Islet precursor cell (in vitro differentiated cells): Measurements from ENCODE around the gene TMEM185A.
"Not testable (repeated sequence)": the region's sequence is repeated elsewhere in the genome, so short reads cannot be mapped to it uniquely, and the experiment has no call there.

Experiments used
- DNase-seq: peaks from one replicate; pipeline ENCODE4 v3.0.0-alpha.2; 2018

Gene TMEM185A

GRCh38 chrX:149619662-149620061, 11.9 kb downstream of the TMEM185A start:
- not testable (repeated sequence) for DNase-seq

DNA sequence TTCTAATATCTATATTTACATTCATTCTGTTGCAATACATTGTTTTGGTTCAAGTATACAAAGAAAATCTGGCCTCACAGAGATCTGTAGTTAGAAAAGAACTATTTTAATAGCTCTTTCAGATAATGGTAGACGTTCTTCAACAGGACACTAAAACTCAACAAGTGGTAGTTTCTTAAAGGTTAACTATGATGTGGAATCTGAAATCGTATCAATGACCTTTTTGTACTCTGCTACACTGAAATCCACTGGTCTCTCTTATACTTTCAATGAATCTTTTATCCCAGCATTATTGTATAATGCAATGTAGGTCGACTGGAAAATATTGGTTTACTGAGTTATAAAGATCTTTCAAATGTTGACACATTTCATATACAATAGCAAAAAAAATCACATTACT, 12.7 kb downstream of the TMEM185A start:
- no peak for DNase-seq

DNA sequence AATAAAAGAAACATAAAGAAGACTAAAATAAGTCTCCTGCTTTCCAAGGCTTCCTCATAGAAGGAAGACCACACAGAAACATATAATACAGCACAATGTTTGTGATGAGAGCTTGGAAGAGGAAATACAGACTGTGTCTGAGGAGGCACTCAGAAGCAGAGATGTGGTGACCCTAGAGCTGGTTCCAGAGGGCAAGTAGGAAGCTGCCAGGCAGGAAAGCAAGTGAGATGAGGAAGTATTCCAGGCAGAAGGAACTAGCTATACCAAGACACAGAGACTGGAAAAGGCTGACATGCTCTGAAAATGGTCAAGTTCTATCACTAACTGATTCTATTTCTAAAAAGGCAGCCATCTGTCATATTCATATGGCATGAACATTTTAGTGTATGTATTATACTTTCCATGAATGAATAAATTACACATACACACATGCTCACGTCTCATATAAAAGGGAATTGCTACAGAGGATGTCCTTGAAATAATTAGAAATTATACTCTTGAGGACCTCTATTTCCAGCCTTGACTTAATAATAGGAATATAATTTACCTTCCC, 19.9 kb downstream of the TMEM185A start:
- no peak for DNase-seq

GRCh38 chrX:149610511-149610910, 21.1 kb downstream of the TMEM185A start:
- no peak for DNase-seq

DNA sequence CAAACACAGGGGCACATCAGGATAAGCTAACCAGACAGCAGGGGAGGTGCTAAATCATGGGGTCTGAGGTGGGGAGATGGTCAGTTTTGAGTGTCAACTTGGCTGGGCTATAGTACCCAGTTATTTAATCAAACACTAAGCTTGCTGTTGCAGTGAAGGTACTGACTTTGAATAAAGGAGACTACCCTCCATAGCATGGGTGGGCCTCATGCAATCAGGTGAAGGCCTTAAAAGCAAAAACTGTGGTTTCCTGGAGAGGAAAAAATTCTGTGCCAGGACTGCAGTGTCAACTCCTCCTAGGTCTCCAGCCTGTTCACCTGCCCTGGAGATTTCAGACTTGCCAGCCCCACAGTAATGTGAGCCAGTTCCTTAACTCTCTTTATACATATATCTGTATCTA, 23.9 kb downstream of the TMEM185A start:
- no peak for DNase-seq

DNA sequence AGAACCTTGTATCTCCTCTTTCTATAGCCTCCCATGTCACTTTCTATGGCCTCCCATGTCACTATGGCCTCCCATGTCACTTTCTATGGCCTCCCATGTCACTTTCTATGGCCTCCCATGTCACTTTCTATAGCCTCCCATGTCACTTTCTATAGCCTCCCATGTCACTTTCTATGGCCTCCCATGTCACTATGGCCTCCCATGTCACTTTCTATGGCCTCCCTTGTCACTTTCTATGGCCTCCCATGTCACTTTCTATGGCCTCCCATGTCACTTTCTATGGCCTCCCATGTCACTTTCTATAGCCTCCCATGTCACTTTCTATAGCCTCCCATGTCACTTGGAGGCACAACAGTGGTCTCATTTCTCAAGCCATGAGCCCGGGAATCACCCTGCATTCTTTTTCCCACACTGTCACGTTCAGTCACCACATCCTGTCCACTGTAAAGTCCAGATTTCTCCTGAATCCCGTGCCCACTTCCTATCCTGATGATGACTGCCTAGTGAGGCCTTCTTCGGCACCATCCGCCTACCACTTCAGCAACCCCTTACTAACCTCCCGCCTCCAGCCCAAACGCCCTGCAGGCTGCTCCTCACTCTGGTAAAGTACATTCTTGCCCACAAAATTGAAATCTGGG, 26.2 kb downstream of the TMEM185A start:
- not testable (repeated sequence) for DNase-seq

DNA sequence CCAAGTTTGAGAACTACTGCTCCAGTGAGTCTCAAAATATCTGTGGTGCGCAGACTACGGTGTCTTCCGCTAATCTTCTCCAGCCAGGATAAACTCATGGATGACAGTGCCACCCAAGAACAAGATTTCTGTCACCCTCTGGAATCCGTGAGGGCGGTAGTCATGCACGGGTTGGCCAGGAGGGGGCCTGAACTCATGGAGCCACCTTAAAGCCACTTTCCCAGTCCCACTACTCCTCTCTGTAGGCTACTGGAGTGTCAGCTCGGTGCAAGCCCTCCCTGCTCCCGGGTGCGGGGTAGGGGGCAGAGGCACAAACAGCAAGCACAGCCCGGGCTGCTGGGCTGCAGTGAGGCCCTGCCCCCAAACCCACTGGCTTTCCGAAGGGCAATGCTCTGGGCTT, 33.0 kb downstream of the TMEM185A start:
- not testable (repeated sequence) for DNase-seq

DNA sequence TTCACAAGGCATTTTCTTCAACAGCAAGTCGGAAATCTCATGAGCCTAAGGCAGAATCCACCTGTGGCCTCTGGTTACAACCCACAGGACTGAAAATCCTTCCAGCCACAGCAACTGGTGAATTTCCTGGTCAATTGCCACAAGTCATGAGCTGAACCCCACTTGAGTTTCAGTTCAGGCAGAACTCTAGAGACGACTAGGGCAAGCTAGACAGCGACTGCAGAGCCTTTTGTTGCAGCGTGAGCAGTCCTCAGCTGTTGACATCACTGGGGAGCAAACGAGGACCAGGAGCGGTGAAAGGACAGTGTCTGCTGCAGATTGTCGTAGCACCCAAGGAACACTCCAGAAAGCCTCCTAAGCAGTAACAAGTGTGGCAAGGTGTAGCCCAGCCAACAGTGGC, 35.6 kb downstream of the TMEM185A start:
- DNase-seq: not testable (repeated sequence)

GRCh38 chrX:149595214-149595613, 36.4 kb downstream of the TMEM185A start, which contains the start of gene HSFX2:
HSFX2 (minus strand) TSS chrX:149595314; CDS start chrX:149594700, 614 bp downstream.
- DNase-seq: not testable (repeated sequence)

DNA sequence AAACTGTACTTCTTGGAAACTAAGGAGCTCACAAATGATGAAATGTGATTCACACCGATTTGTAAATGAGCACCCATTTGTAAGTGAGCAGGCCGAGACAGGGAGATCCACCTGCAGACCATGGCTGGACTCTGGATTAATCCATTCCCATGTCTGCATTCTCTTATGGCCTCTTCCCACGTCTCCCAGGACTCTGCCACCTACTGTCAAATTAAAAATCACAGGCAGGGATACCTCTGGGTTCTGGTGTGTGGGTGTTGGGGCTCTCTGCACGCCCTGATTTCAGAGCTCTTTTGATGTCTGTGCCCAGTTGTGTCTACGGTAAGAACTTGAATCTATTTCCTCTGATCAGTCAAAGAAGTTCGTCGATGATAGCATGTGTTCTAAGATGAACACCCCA, 40.6 kb downstream of the TMEM185A start:
- not testable (repeated sequence) for DNase-seq

GRCh38 chrX:149587359-149587758, 44.2 kb downstream of the TMEM185A start, which contains the start of gene MAGEA9B:
MAGEA9B (minus strand) TSS chrX:149587459; CDS start chrX:149583179, 4,280 bp downstream.
- not testable (repeated sequence) for DNase-seq

DNA sequence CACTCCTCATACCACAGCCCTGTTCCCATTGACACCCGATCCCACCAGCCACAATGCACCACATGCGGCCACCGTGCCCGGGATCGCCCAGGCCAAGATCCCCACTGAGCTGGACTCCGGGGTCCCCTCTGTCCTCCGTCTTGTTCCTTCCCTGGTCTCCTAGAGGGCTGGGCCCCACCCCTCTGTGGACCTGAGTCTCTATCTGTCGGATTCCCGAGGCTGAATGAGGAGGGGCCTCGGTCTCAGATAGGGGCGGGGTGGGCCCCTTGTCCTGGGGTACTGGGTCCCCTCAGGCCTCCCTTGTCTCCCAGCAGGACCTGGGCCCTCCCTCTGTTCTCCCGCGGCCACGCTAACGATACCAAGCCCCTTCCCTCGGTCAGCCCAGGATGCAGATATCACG, 46.0 kb downstream of the TMEM185A start:
- DNase-seq: not testable (repeated sequence)

DNA sequence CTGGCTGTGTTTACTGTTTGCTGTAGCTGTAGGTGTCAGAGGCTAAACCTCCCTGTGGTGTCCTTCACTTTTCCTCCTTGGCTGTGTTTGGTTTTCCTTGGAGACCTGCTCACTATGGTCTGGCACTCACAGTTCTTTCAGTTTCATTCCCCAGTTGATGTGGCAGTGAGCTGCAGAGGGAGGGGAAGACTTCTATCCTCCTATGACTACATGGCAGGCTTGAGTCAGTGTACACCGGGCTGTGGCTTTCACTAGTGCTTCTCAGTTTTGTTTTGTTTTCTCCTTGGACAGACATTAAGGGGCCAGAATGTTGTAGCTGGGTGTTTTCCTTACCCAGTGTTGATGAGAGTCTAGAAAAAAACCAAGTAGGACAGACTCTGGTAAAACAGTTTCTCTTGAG, 58.1 kb downstream of the TMEM185A start:
- DNase-seq: not testable (repeated sequence)

DNA sequence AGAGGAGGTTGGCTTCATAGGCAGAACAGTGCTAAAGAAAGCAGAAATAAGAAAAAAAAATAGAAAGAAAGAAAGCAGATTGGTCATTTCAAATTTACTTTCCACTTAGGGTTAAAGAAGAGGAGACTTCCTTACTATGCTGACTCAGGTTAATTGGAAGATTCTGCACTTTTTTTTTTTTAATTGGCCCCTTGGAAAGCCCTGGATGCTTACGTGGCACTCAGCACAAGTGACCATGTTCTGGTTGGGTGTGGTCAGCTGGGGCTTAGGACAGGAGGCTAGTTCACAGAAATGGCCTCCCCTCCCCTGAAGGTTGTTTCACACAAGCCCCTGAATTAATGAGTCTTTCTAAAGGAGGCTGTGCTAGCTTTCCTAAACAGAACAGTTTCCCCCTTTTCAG, 58.8 kb downstream of the TMEM185A start:
- no peak for DNase-seq

- peak; percentile 40 for DNase-seq
Observed at GRCh38 chrX:149571770-149572169, 59.8 kb downstream of the TMEM185A start.

- peak; percentile 77 for DNase-seq
Observed at GRCh38 chrX:149570668-149571067, 60.9 kb downstream of the TMEM185A start.

- DNase-seq: peak; percentile 23
Observed at GRCh38 chrX:149569770-149570169, 61.8 kb downstream of the TMEM185A start.

DNA sequence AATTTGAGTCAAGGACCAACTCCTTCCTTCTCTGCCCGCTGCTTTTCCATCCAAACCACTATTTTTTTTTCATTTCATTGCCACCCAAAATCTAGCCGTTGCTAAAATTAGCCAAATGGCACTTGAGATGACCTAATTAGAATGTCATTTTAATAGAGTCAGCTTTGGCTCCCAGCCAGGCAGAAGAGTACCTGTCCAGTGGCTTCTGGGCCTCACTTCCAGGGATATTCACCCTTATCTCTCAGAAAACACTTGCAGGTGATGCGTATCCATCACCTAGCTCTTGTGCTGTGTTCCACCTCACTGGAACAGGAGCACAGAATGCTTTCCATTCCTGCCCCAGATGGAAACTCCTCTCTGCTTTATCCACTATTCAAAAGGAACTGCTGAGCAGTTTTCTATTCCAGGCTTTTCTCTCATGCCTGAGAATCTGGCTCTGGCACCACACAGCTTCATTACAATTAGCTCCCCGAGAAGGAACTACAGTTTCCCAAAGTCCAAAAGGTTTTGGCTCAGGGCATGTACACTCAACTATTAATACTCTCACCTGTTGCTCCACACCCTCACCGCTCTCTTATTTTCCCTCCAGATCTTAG, 62.8 kb downstream of the TMEM185A start:
- no peak for DNase-seq

- DNase-seq: peak; percentile 37
Observed at GRCh38 chrX:149567621-149568417, 63.8 kb downstream of the TMEM185A start.

DNA sequence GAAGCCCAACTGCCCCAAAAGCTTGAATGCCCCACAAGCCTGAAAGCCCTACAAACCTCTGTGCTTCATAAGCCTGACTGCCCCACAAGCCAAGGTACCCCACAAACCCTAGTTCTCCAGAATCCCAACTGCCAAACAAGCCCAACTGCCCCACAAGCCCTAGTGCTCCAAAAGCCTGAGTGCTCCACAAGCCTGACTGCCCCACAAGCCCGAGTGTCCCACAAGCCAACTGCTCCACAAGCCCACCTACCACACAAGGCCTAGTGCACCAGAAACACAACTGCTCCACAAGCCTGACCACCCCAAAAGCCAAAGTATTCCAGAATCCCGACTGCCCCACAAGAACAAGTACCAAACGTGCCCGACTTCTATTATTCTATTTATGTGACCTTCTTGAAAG, 68.2 kb downstream of the TMEM185A start:
- peak; percentile 27 for DNase-seq

DNA sequence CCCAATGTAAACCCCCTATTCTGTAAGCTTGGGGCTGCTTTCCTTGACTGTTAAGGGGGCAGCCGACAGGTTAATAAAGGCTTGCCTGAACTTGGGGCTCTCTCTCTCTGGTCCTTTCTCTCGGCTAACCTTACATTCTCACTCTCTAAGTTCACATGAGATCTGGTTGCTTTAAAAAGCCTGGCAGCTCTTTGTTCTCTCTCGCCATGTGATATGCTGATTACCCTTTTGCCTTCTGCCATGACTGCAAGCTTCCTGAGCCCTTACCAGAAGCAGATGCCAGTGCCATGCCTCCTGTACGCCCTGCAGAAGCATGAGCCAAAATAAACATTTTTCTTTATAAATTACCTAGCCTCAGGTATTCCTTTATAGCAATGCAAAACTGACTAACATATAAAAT, 76.3 kb downstream of the TMEM185A start:
- not testable (repeated sequence) for DNase-seq

DNA sequence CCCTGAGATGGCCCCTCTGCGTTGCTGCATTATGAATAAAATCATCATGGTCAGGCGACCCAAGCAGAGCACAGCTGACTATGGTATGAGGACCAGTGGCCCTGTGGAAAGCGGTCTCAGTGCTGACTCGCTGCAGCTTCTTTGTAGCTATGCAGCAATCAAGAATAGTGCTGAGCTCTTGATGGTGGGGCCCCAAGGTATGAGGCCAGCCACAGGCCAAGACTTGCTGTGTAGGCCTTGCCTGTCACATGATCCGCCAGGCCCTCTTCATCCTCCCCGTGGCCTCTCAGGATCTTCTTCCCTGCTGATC, 79.7 kb downstream of the TMEM185A start:
- DNase-seq: not testable (repeated sequence)

- DNase-seq: not testable (repeated sequence)
Observed at GRCh38 chrX:149551245-149551938, 80.2 kb downstream of the TMEM185A start.
